ENCODE results near the gene ZFR2. TPM values are rescaled to one million over a fixed set of nuclear protein-coding genes. Genes with fewer than 3 reads are reported as not detected.

ZFR2 gene
- total RNA-seq, 2 donors from 2014 or later, result not detected

DNA sequence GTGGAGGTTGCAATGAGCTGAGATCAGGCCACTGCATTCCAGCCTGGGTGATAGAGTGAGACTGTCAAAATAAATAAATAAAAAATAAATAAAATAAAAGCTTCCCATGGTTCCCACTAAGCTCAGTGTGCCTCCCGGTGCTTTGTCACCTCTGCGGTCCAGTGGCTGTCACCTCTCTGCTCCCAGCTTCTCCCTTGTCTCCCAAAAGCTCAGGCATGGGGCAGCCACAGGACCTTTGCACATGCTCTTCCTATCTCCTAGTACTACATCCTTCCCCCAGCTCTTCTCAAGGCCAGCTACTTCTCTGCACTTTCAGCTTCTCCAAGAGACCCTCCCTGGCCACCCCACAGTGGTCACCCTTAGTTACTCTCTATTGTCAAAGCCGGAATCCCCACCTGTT is 75.0 kb downstream of the ZFR2 start:
- Histone ChIP-seq H3K27me3 (no peaks in the 10 kb centered on the region), H3K4me3 (no peak overlapping the region), H3K9ac (ENCODE audit: low read depth in 2 of 2, low read length in 2 of 2) (no peak overlapping the region), H3K9me3 (no peaks in the 10 kb centered on the region), H3K27ac (no peak overlapping the region), H3K36me3 (no peaks in the 10 kb centered on the region), H3K4me1 (no peaks in the 10 kb centered on the region)
- TF ChIP-seq CTCF (IDR thresholded peaks at IDR 0.05), result no peak
- DNase-seq, result no peak
- intact Hi-C loops (cut with DNase I), result no loop called here

DNA sequence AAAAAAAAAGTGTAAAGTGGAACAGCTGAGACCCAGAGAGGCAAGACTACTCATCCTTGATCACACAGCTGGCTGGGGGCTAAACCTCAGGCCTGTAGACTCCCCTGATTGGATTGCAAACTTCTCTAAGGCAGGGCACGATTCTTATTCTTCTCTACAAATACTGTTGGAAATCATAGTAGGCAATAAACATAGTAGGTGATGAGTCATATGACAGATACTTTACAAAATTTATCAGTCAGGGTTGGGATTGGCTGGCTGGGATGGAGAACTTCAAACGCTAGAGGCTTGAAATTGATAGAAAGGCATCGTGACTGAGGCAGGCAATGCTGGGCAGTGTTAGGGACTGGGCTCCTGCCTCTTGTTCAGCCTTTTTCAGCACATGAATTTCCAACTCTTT is 76.7 kb downstream of the ZFR2 start:
- Histone ChIP-seq H3K9ac (ENCODE audit: low read depth in 2 of 2, low read length in 2 of 2) (no peak overlapping the region), H3K9me3 (no peaks in the 10 kb centered on the region), H3K27ac (no peak overlapping the region), H3K4me1 (no peaks in the 10 kb centered on the region), H3K36me3 (no peaks in the 10 kb centered on the region), H3K4me3 (no peak overlapping the region), H3K27me3 (no peaks in the 10 kb centered on the region)
- no peak for TF ChIP-seq CTCF (IDR thresholded peaks at IDR 0.05)
- intact Hi-C loops (cut with DNase I), result no loop called here
- DNase-seq, result no peak

DNA sequence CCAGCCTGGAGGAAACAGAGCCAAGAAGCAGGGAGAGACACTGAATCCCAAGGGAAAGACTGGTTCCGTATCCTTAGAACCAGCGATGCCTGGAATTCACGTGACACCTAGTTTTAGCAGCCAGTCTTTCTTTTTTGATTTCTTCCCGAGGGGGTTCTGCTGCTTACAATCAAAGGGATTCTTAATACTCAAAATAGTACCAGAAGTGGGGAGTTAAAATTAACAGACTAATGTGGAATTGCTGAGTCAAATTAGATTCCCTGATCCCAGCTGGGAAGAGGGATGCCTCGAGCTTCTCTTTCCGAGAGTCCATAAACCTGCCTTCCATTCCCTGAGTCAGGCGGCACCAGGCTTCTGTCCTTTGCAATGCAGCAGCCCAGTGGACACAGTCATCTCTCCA is 77.9 kb downstream of the ZFR2 start:
- no peak overlapping the region for H3K27ac ChIP-seq
- DNase-seq, result no peak
- no peak overlapping the region for H3K4me3 ChIP-seq
- intact Hi-C loops (cut with DNase I), result no loop called here
- H3K36me3 ChIP-seq, result no peaks in the 10 kb centered on the region
- no peak for TF ChIP-seq CTCF (IDR thresholded peaks at IDR 0.05)
- H3K9ac ChIP-seq (ENCODE audit: low read depth in 2 of 2, low read length in 2 of 2), result no peak overlapping the region
- H3K9me3 ChIP-seq, result no peaks in the 10 kb centered on the region
- no peaks in the 10 kb centered on the region for H3K4me1 ChIP-seq
- peaks cover 2% of the 10 kb centered on the region for H3K27me3 ChIP-seq

DNA sequence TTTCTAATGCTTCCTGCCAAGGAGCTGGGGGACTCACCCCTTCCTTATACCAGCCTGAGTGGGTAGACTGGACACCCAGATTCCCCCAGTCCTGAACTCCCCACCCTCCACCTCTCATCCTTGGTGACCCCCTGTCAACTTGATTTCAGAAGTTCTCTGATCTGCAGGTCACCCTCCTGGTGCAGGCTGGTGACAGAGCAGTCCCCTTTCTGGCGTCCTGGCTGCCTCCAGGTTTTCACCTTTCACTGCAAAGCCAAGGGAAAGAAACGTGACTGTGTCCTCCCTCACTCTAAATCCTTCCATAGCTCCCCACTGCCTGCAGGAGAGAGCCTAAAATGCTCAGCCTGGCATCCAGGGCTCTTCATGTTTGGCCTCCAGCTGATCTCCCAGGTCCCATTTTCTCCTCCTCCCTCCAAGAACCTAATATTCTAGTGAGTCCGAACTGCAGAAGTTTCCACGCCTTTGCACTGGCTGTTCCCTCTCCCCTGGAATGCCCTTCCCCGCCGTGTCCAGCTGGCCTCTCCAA is 78.6 kb downstream of the ZFR2 start:
- no peaks in the 10 kb centered on the region for H3K4me1 ChIP-seq
- no peak for DNase-seq
- intact Hi-C loops (cut with DNase I), result no loop called here
- TF ChIP-seq CTCF (IDR thresholded peaks at IDR 0.05), result no peak
- no peak overlapping the region for H3K4me3 ChIP-seq
- no peak overlapping the region for H3K27ac ChIP-seq
- no peaks in the 10 kb centered on the region for H3K36me3 ChIP-seq
- peaks cover 7% of the 10 kb centered on the region for H3K27me3 ChIP-seq
- no peak overlapping the region for H3K9ac ChIP-seq (ENCODE audit: low read depth in 2 of 2, low read length in 2 of 2)
- no peaks in the 10 kb centered on the region for H3K9me3 ChIP-seq

GRCh38 chr19:3788996-3789778 is 79.7 kb downstream of the ZFR2 start:
- Histone ChIP-seq H3K27ac (no peak overlapping the region), H3K4me3 (no peak overlapping the region), H3K27me3 (peaks cover 7% of the 10 kb centered on the region), H3K9me3 (no peaks in the 10 kb centered on the region), H3K36me3 (no peaks in the 10 kb centered on the region), H3K4me1 (no peaks in the 10 kb centered on the region), H3K9ac (ENCODE audit: low read depth in 2 of 2, low read length in 2 of 2) (no peak overlapping the region)
- intact Hi-C loops (cut with DNase I), result no loop called here
- TF ChIP-seq CTCF (IDR thresholded peaks at IDR 0.05), result no peak
- DNase-seq, result no peak
